Uterus (tissue), 4 donors: ENCODE measurements around the gene CGNL1. TPM values are rescaled to one million over a fixed set of nuclear protein-coding genes. Genes with fewer than 3 reads are reported as not detected.

Source experiments
- DNase-seq, 2 donors: peaks; one replicate each; pipeline ENCODE4 v3.0.0-alpha.2; 2019 to 2020
- H3K27ac ChIP-seq, 2 donors: fragments of 200-600 bp; sonication (generic); 1 replicate in 1 of 2; 2 replicates in 1 of 2; pipeline ENCODE4 v1.5.1; 2016 to 2018
- H3K27me3 ChIP-seq, 2 donors: fragments of 200-600 bp; sonication (generic); one replicate each; pipeline ENCODE4 v1.5.1; 2018 to 2019; ENCODE audit warnings: control low read depth in 1 of 2
- H3K36me3 ChIP-seq, 2 donors: fragments of 200-600 bp; sonication (generic); one replicate each; pipeline ENCODE4 v1.5.1; 2019; ENCODE audit warnings: control low read depth in 1 of 2
- H3K4me1 ChIP-seq, 2 donors: fragments of 200-600 bp; sonication (generic); one replicate each; pipeline ENCODE4 v1.5.1; 2018 to 2019; ENCODE audit warnings: control low read depth in 1 of 2
- H3K4me3 ChIP-seq, 2 donors: fragments of 200-600 bp; sonication (generic); 1 replicate in 1 of 2; 2 replicates in 1 of 2; pipeline ENCODE4 v1.5.1; 2018 to 2019; ENCODE audit warnings: mild to moderate bottlenecking in 1 of 2
- H3K9me3 ChIP-seq, 2 donors: fragments of 200-600 bp; sonication (generic); one replicate each; pipeline ENCODE4 v1.5.1; 2019; ENCODE audit warnings: control low read depth in 1 of 2
- CTCF ChIP-seq, 4 experiments: fragments of 200-600 bp in 2 of 4; fragments of 450-650 bp in 2 of 4; sonication (generic) in 2 of 4; IDR thresholded peaks; one replicate each; pipeline ENCODE4 v1.5.1; 2016 to 2019; ENCODE audit warnings: antibody characterized with exemption in 4 of 4, mild to moderate bottlenecking in 2 of 4, moderate library complexity in 1 of 4
- POLR2A ChIP-seq, 2 donors: fragments of 450-650 bp; IDR thresholded peaks; one replicate each; pipeline ENCODE4 v1.6.1; 2016; ENCODE audit warnings: antibody characterized with exemption in 2 of 2, mild to moderate bottlenecking in 1 of 2, moderate library complexity in 1 of 2
- intact Hi-C: fragments of 100-400 bp; cut with DNase I; formaldehyde crosslinking; loops from one replicate; pipeline ENCODE4 v1.15.1; 2023; ENCODE audit warnings: low total_unique reads
- total RNA-seq, 4 donors: library from RNA; depleted of rRNA in 3 of 4; stranded (reverse); fragments of >200 nt in 3 of 4; gene quantifications; one replicate each; pipeline versions ENCODE4 v1.1.0 to v1.2.4, GENCODE V29; 2014 to 2023
- donor health status: DM: yes; HTN: yes; CAD: no.

The CGNL1 gene
- total RNA-seq, 4 donors from 2014 or later: 15.1 to 74.4 (median 31.7) TPM

GRCh38 chr15:57589754-57590153, 213.4 kb downstream of the CGNL1 start:
- Histone ChIP-seq H3K36me3 (no peaks in the 10 kb centered on the region), H3K4me3 (no peak overlapping the region), H3K9me3 (no peaks in the 10 kb centered on the region), H3K27ac (no peak overlapping the region), H3K4me1 (peaks cover 0 to 7% of the 10 kb centered on the region in 2 donors), H3K27me3 (no peaks in the 10 kb centered on the region)
- no peak for TF ChIP-seq CTCF (IDR thresholded peaks at IDR 0.05)
- TF ChIP-seq POLR2A (IDR thresholded peaks at IDR 0.05): no peak
- no peak for DNase-seq
- intact Hi-C loops: no loop called here

GRCh38 chr15:57591237-57591821, 215.0 kb downstream of the CGNL1 start:
- Histone ChIP-seq H3K4me3 (peak overlapping the region; percentile 44 to 68), H3K27me3 (no peaks in the 10 kb centered on the region), H3K27ac (peak overlapping the region; percentile 85 to 90), H3K36me3 (no peaks in the 10 kb centered on the region), H3K9me3 (no peaks in the 10 kb centered on the region), H3K4me1 (peaks cover 5 to 12% of the 10 kb centered on the region in 2 donors)
- DNase-seq: no peak
- no peak for TF ChIP-seq CTCF (IDR thresholded peaks at IDR 0.05)
- no peak for TF ChIP-seq POLR2A (IDR thresholded peaks at IDR 0.05)
- intact Hi-C loops: no loop called here

- intact Hi-C loops: no loop called here
These were observed 215.6 kb downstream of the CGNL1 start, which contains the start of gene MYZAP for GRCh38 chr15:57591822-57592367. TSS of gene MYZAP (plus strand) at chr15:57591904. CDS start at chr15:57592035, 131 bp downstream.

GRCh38 chr15:57592426-57592825, 216.1 kb downstream of the CGNL1 start:
- intact Hi-C loops: no loop called here
- Histone ChIP-seq H3K9me3 (no peaks in the 10 kb centered on the region), H3K27ac (peak overlapping the region; percentile 85 to 90), H3K4me3 (peak overlapping the region; percentile 44 to 68), H3K4me1 (peaks cover 5 to 12% of the 10 kb centered on the region in 2 donors), H3K36me3 (no peaks in the 10 kb centered on the region), H3K27me3 (no peaks in the 10 kb centered on the region)
- DNase-seq: no peak
- TF ChIP-seq POLR2A (IDR thresholded peaks at IDR 0.05): no peak
- TF ChIP-seq CTCF (IDR thresholded peaks at IDR 0.05): no peak

More at GRCh38 chr15:57591822-57592367, 215.6 kb downstream of the CGNL1 start, which contains the start of gene MYZAP:
- Histone ChIP-seq H3K27ac (peak within 1 kb of the TSS; percentile 85 to 90), H3K27me3 (no peaks in the 10 kb centered on the region), H3K4me3 (peak within 1 kb of the TSS; percentile 44 to 68), H3K36me3 (no peaks in the 10 kb centered on the region), H3K9me3 (no peaks in the 10 kb centered on the region), H3K4me1 (peaks cover 5 to 12% of the 10 kb centered on the region in 2 donors)
- DNase-seq: peak; percentile 38 to 64
- TF ChIP-seq CTCF (IDR thresholded peaks at IDR 0.05) (no peak), POLR2A (IDR thresholded peaks at IDR 0.05) (peak; percentile 28 to 45)

- intact Hi-C loops: no loop called here
- DNase-seq: no peak
- Histone ChIP-seq H3K4me3 (peak overlapping the region; percentile 44 to 68), H3K27me3 (no peaks in the 10 kb centered on the region), H3K27ac (peak overlapping the region; percentile 85 to 90), H3K36me3 (no peaks in the 10 kb centered on the region), H3K4me1 (peaks cover 5 to 12% of the 10 kb centered on the region in 2 donors), H3K9me3 (no peaks in the 10 kb centered on the region)
- no peak for TF ChIP-seq POLR2A (IDR thresholded peaks at IDR 0.05)
- TF ChIP-seq CTCF (IDR thresholded peaks at IDR 0.05): no peak
These were observed 216.6 kb downstream of the CGNL1 start for GRCh38 chr15:57592836-57593420.
